H1 (cell line): ENCODE results near the gene NOXO1. TPM values are rescaled to one million over a fixed set of nuclear protein-coding genes. Genes with fewer than 3 reads are reported as not detected.

Experiments
- BCL11A ChIP-seq, 2 experiments: IDR thresholded peaks; one replicate each; pipeline ENCODE4 v1.6.1; 2011; ENCODE audit warnings: low read depth in 2 of 2, low read length in 2 of 2, mild to moderate bottlenecking in 2 of 2
- E2F6 ChIP-seq: IDR thresholded peaks from 2 replicates; pipeline ENCODE4 v1.6.1; 2012; ENCODE audit warnings: inconsistent platforms
- EGR1 ChIP-seq: IDR thresholded peaks from 2 replicates; pipeline ENCODE4 v1.6.1; 2011; ENCODE audit warnings: low read depth, low read length, borderline replicate concordance
- EP300 ChIP-seq, 2 experiments: IDR thresholded peaks; 1 replicate in 1 of 2; 2 replicates in 1 of 2; pipeline ENCODE4 v1.6.1; 2011 to 2012; ENCODE audit warnings: low read depth in 2 of 2, low read length in 2 of 2, mild to moderate bottlenecking in 2 of 2, borderline replicate concordance in 1 of 2, inconsistent platforms in 1 of 2, moderate library complexity in 1 of 2
- GTF2F1 ChIP-seq: IDR thresholded peaks from 2 replicates; pipeline ENCODE4 v1.6.1; 2012; ENCODE audit warnings: low read depth, low read length, improper control_type of control experiment, borderline replicate concordance
- RBBP5 ChIP-seq: IDR thresholded peaks from 2 replicates; pipeline ENCODE4 v1.7.1; 2012; ENCODE audit warnings: low read depth, mild to moderate bottlenecking, inconsistent platforms, low read length, moderate library complexity, borderline replicate concordance
- RXRA ChIP-seq: IDR thresholded peaks from 2 replicates; pipeline ENCODE4 v1.6.1; 2011; ENCODE audit warnings: low read depth, mild to moderate bottlenecking, low read length, moderate library complexity; ENCODE audit not compliant: insufficient read depth
- SAP30 ChIP-seq: fragments of 300-600 bp; sonication (generic); IDR thresholded peaks from 2 replicates; pipeline ENCODE4 v1.7.1; 2012; ENCODE audit warnings: low read length, moderate library complexity, mild to moderate bottlenecking, inconsistent platforms; ENCODE audit not compliant: insufficient read depth, insufficient replicate concordance
- TBP ChIP-seq: IDR thresholded peaks from 2 replicates; pipeline ENCODE4 v1.6.1; 2011; ENCODE audit warnings: low read depth, low read length, improper control_type of control experiment
- YY1 ChIP-seq: IDR thresholded peaks from 2 replicates; pipeline ENCODE4 v1.6.1; 2011; ENCODE audit warnings: low read depth, mild to moderate bottlenecking, low read length
- polyA plus RNA-seq, 7 experiments: library from polyadenylated mRNA; depleted of rRNA in 3 of 7; stranded (reverse) in 5 of 7; unstranded in 2 of 7; fragments of >200 nt in 5 of 7; fragments of 200-250 nt in 2 of 7; gene quantifications; 1 replicate in 5 of 7; 2 replicates in 1 of 7; 4 replicates in 1 of 7; pipeline versions ENCODE4 v1.2.1 to v1.2.3, GENCODE V29; 2011 to 2013; ENCODE audit warnings: missing spikeins in 2 of 7, mixed read lengths in 2 of 7
- total RNA-seq: library from RNA; stranded (reverse); fragmentation: NEBNext Ultra II Directional; extraction: Animal tissue kit (Norgen Biotek cat#: 25700); gene quantifications from 2 replicates; pipeline ENCODE4 v1.2.1, GENCODE V29; 2021
- TF ChIP-seq, protein P1 (sequence below), 3 experiments: IDR thresholded peaks; 1 replicate in 2 of 3; 2 replicates in 1 of 3; pipeline versions ENCODE4 v1.5.1 to v1.6.1; 2011; ENCODE audit warnings: low read length in 3 of 3, mild to moderate bottlenecking in 3 of 3, inconsistent platforms in 2 of 3, low read depth in 1 of 3, moderate library complexity in 1 of 3; ENCODE audit not compliant: insufficient read depth in 1 of 3; ENCODE audit errors: control extremely low read depth in 1 of 3
- TF ChIP-seq, protein P2 (sequence below): IDR thresholded peaks from 2 replicates; pipeline ENCODE4 v1.6.1; 2011; ENCODE audit warnings: low read length, improper control_type of control experiment

Gene NOXO1
- total and polyA plus RNA-seq, 2 of the 8 experiments (the other 6 are each of a cell fraction or from before 2014, with no cell fraction given), result 1.3 to 2.5 TPM

- TF ChIP-seq, protein P1, sequence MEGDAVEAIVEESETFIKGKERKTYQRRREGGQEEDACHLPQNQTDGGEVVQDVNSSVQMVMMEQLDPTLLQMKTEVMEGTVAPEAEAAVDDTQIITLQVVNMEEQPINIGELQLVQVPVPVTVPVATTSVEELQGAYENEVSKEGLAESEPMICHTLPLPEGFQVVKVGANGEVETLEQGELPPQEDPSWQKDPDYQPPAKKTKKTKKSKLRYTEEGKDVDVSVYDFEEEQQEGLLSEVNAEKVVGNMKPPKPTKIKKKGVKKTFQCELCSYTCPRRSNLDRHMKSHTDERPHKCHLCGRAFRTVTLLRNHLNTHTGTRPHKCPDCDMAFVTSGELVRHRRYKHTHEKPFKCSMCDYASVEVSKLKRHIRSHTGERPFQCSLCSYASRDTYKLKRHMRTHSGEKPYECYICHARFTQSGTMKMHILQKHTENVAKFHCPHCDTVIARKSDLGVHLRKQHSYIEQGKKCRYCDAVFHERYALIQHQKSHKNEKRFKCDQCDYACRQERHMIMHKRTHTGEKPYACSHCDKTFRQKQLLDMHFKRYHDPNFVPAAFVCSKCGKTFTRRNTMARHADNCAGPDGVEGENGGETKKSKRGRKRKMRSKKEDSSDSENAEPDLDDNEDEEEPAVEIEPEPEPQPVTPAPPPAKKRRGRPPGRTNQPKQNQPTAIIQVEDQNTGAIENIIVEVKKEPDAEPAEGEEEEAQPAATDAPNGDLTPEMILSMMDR (IDR thresholded peaks at IDR 0.05; ENCODE audit: control extremely low read depth in 1 of 3, insufficient read depth in 1 of 3, low read depth in 1 of 3, low read length in 3 of 3), result peak in 1 of 3 experiments; percentile 35; a peak in 1 of 4 replicates
- TF ChIP-seq RXRA, result no peak
- no peak for TF ChIP-seq GTF2F1
- no peak for TF ChIP-seq EP300 (IDR thresholded peaks at IDR 0.05; ENCODE audit: borderline replicate concordance in 1 of 2, low read depth in 2 of 2, low read length in 2 of 2)
- TF ChIP-seq BCL11A (IDR thresholded peaks at IDR 0.05; ENCODE audit: low read depth in 2 of 2, low read length in 2 of 2), result no peak
- TF ChIP-seq, protein P2, sequence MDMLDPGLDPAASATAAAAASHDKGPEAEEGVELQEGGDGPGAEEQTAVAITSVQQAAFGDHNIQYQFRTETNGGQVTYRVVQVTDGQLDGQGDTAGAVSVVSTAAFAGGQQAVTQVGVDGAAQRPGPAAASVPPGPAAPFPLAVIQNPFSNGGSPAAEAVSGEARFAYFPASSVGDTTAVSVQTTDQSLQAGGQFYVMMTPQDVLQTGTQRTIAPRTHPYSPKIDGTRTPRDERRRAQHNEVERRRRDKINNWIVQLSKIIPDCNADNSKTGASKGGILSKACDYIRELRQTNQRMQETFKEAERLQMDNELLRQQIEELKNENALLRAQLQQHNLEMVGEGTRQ, result no peak; the same call in 1 of the 2 replicates
- no peak for TF ChIP-seq SAP30
- 0 out of 2 replicates have a peak, but pooled peaks have one; percentile 16 for TF ChIP-seq E2F6
- peak; percentile 86 for TF ChIP-seq YY1
- peak; percentile 72; the same call in 1 of the 2 replicates for TF ChIP-seq TBP
- TF ChIP-seq RBBP5, result 0 out of 2 replicates have a peak, but pooled peaks have one; percentile 37
- 0 out of 2 replicates have a peak, but pooled peaks have one; percentile 18 for TF ChIP-seq EGR1
Observed at GRCh38 chr16:1959269-1960039, 21.8 kb downstream of the NOXO1 start, which contains the start of gene NDUFB10 (continued).
